ENCODE results near the gene EXOC2.

- TF ChIP-seq TAF1 (IDR thresholded peaks at IDR 0.05; ENCODE audit: borderline replicate concordance, low read depth, low read length) (no peak), POLR2A (IDR thresholded peaks at IDR 0.05; ENCODE audit: low read depth, low read length) (no peak), POLR2AphosphoS5 (IDR thresholded peaks at IDR 0.05; ENCODE audit: low read depth, low read length) (no peak)
Observed at GRCh38 chr6:530425-530824, 162.5 kb downstream of the EXOC2 start.

Measured in GM12892 (cell line).